Measurements from ENCODE around the gene KCTD15. TPM values are rescaled to one million over a fixed set of nuclear protein-coding genes. Genes with fewer than 3 reads are reported as not detected.
A peak's percentile ranks its signal among the peaks of the same experiment; 100 is the strongest.

KCTD15 gene
- total RNA-seq, 1 donor from 2014 or later: 57.3 TPM

DNA sequence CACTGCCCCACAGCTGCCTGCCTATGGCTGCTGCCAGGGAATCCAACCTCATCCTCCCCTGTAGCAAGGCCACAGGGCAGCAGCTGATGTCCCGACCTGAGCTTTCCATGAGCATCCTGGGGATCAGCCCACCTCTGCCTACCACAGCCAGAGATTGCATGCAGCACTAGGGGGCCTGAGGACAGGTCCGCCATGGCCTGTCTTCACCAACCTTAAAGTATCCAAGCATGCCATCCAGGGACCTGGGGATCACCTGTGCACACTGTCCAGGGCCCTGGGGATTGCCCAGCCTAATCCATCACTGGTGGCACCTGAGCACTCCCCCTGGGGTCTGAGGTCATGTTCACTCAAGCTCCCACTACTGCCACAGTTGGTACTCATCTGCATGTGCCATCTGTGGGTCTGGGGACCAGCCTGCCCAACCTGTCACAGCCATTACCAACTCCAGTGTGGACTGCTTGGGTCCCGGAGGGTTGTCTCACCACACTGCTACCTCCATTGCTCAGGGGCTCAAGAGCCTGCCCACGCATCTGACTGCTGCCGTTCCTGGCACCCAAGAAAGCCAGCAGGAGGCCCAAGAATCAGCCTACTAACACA lies 53.0 kb downstream of the KCTD15 start:
- DNase-seq (ENCODE audit: low spot score in 2 of 2): no peak
- Histone ChIP-seq H3K27ac (no peak overlapping the region), H3K4me3 (no peak overlapping the region), H3K36me3 (no peaks in the 10 kb centered on the region), H3K9me3 (peaks cover 0 to 7% of the 10 kb centered on the region in 2 donors), H3K4me1 (no peaks in the 10 kb centered on the region), H3K27me3 (no peaks in the 10 kb centered on the region)
- TF ChIP-seq, protein P1, sequence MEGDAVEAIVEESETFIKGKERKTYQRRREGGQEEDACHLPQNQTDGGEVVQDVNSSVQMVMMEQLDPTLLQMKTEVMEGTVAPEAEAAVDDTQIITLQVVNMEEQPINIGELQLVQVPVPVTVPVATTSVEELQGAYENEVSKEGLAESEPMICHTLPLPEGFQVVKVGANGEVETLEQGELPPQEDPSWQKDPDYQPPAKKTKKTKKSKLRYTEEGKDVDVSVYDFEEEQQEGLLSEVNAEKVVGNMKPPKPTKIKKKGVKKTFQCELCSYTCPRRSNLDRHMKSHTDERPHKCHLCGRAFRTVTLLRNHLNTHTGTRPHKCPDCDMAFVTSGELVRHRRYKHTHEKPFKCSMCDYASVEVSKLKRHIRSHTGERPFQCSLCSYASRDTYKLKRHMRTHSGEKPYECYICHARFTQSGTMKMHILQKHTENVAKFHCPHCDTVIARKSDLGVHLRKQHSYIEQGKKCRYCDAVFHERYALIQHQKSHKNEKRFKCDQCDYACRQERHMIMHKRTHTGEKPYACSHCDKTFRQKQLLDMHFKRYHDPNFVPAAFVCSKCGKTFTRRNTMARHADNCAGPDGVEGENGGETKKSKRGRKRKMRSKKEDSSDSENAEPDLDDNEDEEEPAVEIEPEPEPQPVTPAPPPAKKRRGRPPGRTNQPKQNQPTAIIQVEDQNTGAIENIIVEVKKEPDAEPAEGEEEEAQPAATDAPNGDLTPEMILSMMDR (IDR thresholded peaks at IDR 0.05): no peak
- intact Hi-C loops (cut with DNase I): no loop called here

DNA sequence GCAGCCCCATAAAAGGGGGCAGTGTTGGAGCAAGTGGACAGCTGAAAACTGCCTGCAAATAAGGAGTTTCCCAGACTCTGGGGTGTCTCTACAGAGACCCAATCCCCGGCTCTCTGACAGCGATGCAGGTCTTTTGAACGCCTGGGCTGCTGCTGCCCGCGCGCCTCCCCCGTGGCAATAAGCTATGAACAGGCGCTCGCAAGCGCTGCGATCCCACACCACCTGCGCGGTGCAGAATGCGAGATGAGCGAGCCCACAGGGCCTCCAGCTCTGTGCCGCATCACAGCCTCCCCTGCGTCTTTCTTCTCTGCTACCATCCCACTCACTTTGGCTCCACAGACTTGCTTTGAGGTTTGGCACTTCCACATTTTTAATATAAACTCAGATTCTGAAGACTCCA lies 62.3 kb downstream of the KCTD15 start:
- no peaks in the 10 kb centered on the region for H3K36me3 ChIP-seq
- intact Hi-C loops (cut with DNase I): no loop called here
- H3K4me3 ChIP-seq: no peak overlapping the region
- TF ChIP-seq, protein P1 (IDR thresholded peaks at IDR 0.05): no peak
- H3K9me3 ChIP-seq: no peaks in the 10 kb centered on the region
- H3K27ac ChIP-seq: no peak overlapping the region
- H3K27me3 ChIP-seq: no peaks in the 10 kb centered on the region
- DNase-seq (ENCODE audit: low spot score in 2 of 2): no peak
- H3K4me1 ChIP-seq: no peaks in the 10 kb centered on the region

GRCh38 chr19:33860312-33861090 lies 63.8 kb downstream of the KCTD15 start:
- H3K9me3 ChIP-seq: no peaks in the 10 kb centered on the region
- H3K4me1 ChIP-seq: no peaks in the 10 kb centered on the region
- no peaks in the 10 kb centered on the region for H3K36me3 ChIP-seq
- H3K27ac ChIP-seq: no peak overlapping the region
- H3K4me3 ChIP-seq: no peak overlapping the region
- TF ChIP-seq, protein P1 (IDR thresholded peaks at IDR 0.05): no peak
- no peaks in the 10 kb centered on the region for H3K27me3 ChIP-seq
- DNase-seq (ENCODE audit: low spot score in 2 of 2): peak in 1 of 2 donors; percentile 28
- intact Hi-C loops (cut with DNase I): no loop called here

DNA sequence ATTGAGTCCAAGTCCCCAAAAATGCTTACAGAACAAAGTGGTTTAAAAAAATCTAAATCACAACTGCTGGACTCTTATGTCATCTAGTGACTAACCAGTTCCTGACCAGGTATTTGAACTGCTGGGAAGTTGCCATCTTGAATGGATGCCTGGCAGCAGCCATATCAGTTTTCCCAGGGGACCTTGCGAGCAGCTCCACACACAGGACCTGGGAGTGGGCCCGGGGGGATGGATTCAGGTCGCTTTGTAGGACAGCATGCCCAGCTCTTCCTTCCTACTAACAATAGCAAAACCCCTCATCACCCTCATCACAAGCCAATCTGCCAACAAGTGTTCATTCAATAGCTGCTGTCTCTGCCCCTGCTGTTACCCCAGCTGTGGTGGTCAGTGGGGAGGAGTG lies 65.3 kb downstream of the KCTD15 start:
- intact Hi-C loops (cut with DNase I): no loop called here
- TF ChIP-seq, protein P1 (IDR thresholded peaks at IDR 0.05): no peak

GRCh38 chr19:33862981-33863380 lies 66.3 kb downstream of the KCTD15 start:
- H3K36me3 ChIP-seq: no peaks in the 10 kb centered on the region
- no peak overlapping the region for H3K4me3 ChIP-seq
- H3K27me3 ChIP-seq: no peaks in the 10 kb centered on the region
- TF ChIP-seq, protein P1 (IDR thresholded peaks at IDR 0.05): no peak
- no peaks in the 10 kb centered on the region for H3K9me3 ChIP-seq
- no peak overlapping the region for H3K27ac ChIP-seq
- no peak for DNase-seq (ENCODE audit: low spot score in 2 of 2)
- H3K4me1 ChIP-seq: no peaks in the 10 kb centered on the region
- intact Hi-C loops (cut with DNase I): no loop called here

More for the DNA sequence above, 65.3 kb downstream of the KCTD15 start:
- H3K4me3 ChIP-seq: no peak overlapping the region
- peak in 1 of 2 donors; percentile 4 for DNase-seq (ENCODE audit: low spot score in 2 of 2)
- no peaks in the 10 kb centered on the region for H3K27me3 ChIP-seq
- H3K27ac ChIP-seq: no peak overlapping the region
- H3K9me3 ChIP-seq: no peaks in the 10 kb centered on the region
- no peaks in the 10 kb centered on the region for H3K36me3 ChIP-seq
- no peaks in the 10 kb centered on the region for H3K4me1 ChIP-seq

Measured in ascending aorta (tissue), 2 donors.